Measurements from ENCODE around the gene IRF2BP1. TPM values are rescaled to one million over a fixed set of nuclear protein-coding genes. Genes with fewer than 3 reads are reported as not detected.
"Not testable (repeated sequence)": the region's sequence is repeated elsewhere in the genome, so short reads cannot be mapped to it uniquely, and the experiment has no call there.

Gene IRF2BP1
- total RNA-seq, 1 donor from 2014 or later = 11.8 TPM

- no peak for FAIRE-seq
- DNase-seq (ENCODE audit: low read depth) = no peak
Measured at GRCh38 chr19:45874620-45874966, 11.3 kb downstream of the IRF2BP1 start.

GRCh38 chr19:45873219-45873772 is 12.6 kb downstream of the IRF2BP1 start:
- Histone ChIP-seq H3K36me3 (ENCODE audit: control insufficient read depth, insufficient read depth, low read length) (no peaks in the 10 kb centered on the region), H3K27me3 (ENCODE audit: control insufficient read depth, insufficient read depth, low read length) (no peaks in the 10 kb centered on the region), H3K4me3 (ENCODE audit: low read depth, low read length) (no peak overlapping the region)
- DNase-seq (ENCODE audit: low read depth) (no peak), FAIRE-seq (no peak)
- TF ChIP-seq CTCF (IDR thresholded peaks at IDR 0.05; ENCODE audit: insufficient read depth, low read length, severe bottlenecking) = no peak

More at GRCh38 chr19:45874620-45874966, 11.3 kb downstream of the IRF2BP1 start:
- no peaks in the 10 kb centered on the region for H3K36me3 ChIP-seq (ENCODE audit: control insufficient read depth, insufficient read depth, low read length)
- H3K27me3 ChIP-seq (ENCODE audit: control insufficient read depth, insufficient read depth, low read length) = no peaks in the 10 kb centered on the region
- no peak overlapping the region for H3K4me3 ChIP-seq (ENCODE audit: low read depth, low read length)
- TF ChIP-seq CTCF (IDR thresholded peaks at IDR 0.05; ENCODE audit: insufficient read depth, low read length, severe bottlenecking) = no peak

- no peak for TF ChIP-seq CTCF (IDR thresholded peaks at IDR 0.05; ENCODE audit: insufficient read depth, low read length, severe bottlenecking)
- Histone ChIP-seq H3K27me3 (ENCODE audit: control insufficient read depth, insufficient read depth, low read length) (no peaks in the 10 kb centered on the region), H3K36me3 (ENCODE audit: control insufficient read depth, insufficient read depth, low read length) (no peaks in the 10 kb centered on the region), H3K4me3 (ENCODE audit: low read depth, low read length) (no peak overlapping the region)
- no peak for DNase-seq (ENCODE audit: low read depth)
- FAIRE-seq = no peak
Measured at GRCh38 chr19:45872095-45872919, 13.6 kb downstream of the IRF2BP1 start.

GRCh38 chr19:45870798-45871197 is 15.1 kb downstream of the IRF2BP1 start:
- Histone ChIP-seq H3K36me3 (ENCODE audit: control insufficient read depth, insufficient read depth, low read length) (no peaks in the 10 kb centered on the region), H3K4me3 (ENCODE audit: low read depth, low read length) (no peak overlapping the region), H3K27me3 (ENCODE audit: control insufficient read depth, insufficient read depth, low read length) (peaks cover 5% of the 10 kb centered on the region)
- FAIRE-seq (no peak), DNase-seq (ENCODE audit: low read depth) (no peak)
- TF ChIP-seq CTCF (IDR thresholded peaks at IDR 0.05; ENCODE audit: insufficient read depth, low read length, severe bottlenecking) = no peak

GRCh38 chr19:45867241-45867640 is 18.7 kb downstream of the IRF2BP1 start:
- not testable (repeated sequence) for FAIRE-seq; H3K36me3 ChIP-seq (ENCODE audit: control insufficient read depth, insufficient read depth, low read length); H3K4me3 ChIP-seq (ENCODE audit: low read depth, low read length); DNase-seq (ENCODE audit: low read depth)
- peaks cover 15% of the 10 kb centered on the region for H3K27me3 ChIP-seq (ENCODE audit: control insufficient read depth, insufficient read depth, low read length)

GRCh38 chr19:45866400-45867176 is 19.4 kb downstream of the IRF2BP1 start:
- Histone ChIP-seq H3K36me3 (ENCODE audit: control insufficient read depth, insufficient read depth, low read length) (no peaks in the 10 kb centered on the region), H3K4me3 (ENCODE audit: low read depth, low read length) (no peak overlapping the region), H3K27me3 (ENCODE audit: control insufficient read depth, insufficient read depth, low read length) (peaks cover 15% of the 10 kb centered on the region)
- no peak for DNase-seq (ENCODE audit: low read depth)
- TF ChIP-seq CTCF (IDR thresholded peaks at IDR 0.05; ENCODE audit: insufficient read depth, low read length, severe bottlenecking) = no peak
- no peak for FAIRE-seq
